GM21447 (cell line): ENCODE results near the gene ATP4B.

Experiments
- ATAC-seq: cut with Tn5 transposase; IDR thresholded peaks from one replicate; pipeline ENCODE4 v1.9.1; 2021; ENCODE audit not compliant: unreplicated experiment

ATP4B gene

GRCh38 chr13:113656831-113657671 is 947 bp downstream of the ATP4B start:
- no peak for ATAC-seq

DNA sequence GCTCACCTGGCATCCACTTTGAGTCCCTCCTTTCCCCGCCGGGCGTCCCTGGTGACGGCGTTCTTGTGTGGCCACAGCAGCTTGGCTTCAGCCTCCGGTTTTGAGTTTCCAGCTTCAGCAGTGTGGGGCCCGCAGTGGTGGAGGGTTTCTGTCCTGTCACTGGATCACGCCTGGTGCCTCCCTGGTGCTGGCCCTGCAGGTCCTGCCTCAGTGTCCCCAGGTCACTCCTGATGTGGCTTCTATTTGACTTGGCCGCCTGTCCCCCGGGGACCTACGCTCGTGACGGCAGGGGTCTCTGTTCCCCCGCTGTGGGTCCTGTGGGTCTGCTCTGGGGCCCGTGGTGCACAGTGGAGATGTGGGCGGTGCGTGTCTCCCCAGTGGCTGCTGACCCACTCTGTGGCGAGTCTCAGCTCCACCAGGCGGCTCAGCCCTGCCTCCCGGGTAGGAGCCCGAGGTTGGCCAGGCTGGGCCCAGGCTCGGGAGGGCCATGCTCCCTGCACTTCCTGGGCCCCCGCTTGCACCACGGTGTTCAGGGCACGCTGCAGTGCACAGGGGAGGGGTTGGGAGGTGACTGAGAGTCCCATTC is 1.9 kb downstream of the ATP4B start:
- no peak for ATAC-seq

- no peak for ATAC-seq
These were observed 2.5 kb downstream of the ATP4B start for GRCh38 chr13:113655346-113656002.

- no peak for ATAC-seq
These were observed 3.2 kb downstream of the ATP4B start for GRCh38 chr13:113654591-113655345.

- ATAC-seq: no peak
These were observed 3.8 kb downstream of the ATP4B start for GRCh38 chr13:113654175-113654560.

- no peak for ATAC-seq
These were observed 4.5 kb downstream of the ATP4B start for GRCh38 chr13:113653264-113654174.

DNA sequence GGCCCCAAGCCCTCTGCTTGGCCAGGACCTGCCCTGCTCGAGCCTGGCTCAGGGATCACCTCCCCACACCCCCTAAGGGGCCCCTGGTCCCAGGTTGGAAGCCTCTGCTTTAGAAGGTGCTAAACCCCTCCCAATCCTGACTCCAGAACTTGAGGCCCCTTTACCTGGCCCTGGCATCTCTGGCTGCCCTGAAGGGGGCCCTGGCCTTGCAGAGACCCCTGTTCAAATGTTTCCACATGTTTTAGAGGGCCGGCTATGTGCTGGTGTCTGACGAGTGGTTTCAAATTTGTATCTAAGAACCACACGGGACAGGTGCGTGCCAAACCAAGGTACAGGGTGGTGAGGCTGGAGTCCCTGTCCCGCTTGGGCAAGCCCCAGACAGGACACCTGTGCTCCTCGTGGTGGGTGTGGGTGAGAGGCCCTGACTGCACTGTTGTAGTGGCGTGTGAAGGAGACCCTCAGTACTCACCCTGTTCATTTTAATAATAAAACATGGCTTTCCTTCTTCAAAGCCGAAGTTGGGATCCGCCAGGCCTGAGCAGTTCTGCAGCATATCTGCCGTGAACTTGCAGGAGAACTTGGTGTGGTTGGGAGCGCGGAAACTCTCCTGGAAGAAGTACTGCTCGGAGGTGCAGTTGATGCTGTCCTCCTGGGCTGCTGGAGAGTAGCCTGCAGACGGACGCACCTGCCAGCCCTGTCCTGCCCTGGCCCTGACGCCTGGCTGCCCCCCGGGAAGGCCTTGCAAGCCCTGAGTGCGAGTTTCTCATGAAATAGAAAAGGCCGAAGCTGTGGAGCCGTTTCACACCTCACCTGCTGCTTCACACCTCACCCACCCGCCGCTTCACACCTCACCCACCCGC is 5.4 kb downstream of the ATP4B start:
- ATAC-seq: no peak

DNA sequence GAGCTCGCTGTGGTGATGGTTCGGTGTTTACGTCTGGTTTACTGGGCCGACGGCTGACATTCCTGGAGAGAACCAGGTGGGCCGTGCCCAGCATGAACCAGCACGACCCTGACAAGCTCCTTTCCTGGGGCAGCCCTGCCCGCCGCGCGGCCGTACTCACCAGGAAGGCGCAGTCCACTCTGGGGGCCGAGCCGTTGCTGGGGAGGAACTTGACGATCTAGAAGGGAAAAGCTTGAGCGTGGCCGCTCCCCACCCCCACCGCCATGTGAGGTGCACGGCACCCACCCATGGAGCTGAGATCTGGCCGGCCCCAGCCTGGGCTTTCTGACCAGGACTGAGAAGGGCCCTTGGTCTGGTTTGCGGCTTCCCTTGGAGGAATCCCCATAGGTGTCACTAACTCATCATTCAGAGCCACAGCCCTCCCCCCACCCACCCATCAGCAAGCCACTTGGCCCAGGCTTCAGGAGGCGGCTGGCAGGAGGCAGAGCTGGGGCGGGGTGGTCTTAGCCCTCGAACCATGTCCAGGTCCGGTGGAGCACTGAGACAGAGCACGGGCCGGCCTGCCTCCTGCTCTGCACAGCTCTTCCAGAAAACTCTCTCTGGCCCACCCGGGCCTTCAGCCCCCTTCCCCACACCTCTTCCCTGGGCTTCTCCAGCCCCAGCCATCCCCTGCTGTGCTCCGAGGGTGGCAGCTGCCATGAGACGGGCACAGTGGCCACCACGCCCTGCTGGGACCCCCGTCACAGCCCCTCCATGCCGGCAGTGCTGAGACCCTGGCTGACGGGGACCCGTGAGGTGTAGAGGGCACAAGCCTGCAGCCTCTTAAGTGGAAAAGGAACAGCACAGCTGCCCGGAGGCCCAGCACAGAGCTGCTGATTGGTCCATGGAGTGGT is 6.2 kb downstream of the ATP4B start:
- no peak for ATAC-seq

DNA sequence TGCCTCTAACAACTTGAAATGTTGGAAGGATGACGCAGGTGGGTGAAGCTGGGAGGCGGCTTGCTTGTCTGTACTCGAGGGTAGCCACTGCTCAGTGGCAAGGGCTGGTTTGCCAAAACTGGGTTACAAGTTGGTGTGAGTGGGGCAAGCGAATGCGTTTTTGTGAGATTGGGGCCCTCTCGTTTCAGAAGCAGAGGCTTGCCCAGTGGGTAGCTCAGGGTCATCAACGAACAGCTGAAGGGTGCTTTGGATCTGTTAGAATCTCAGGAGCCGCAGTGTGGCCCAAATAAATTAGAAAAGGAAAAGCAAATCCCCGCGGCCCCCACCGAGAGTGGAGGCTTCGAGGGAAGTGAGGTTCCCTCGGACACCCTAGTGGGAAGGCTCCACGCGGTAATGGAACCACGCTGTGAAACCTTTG is 7.3 kb downstream of the ATP4B start:
- ATAC-seq: no peak

GRCh38 chr13:113650275-113650674 is 7.7 kb downstream of the ATP4B start:
- ATAC-seq: no peak

- no peak for ATAC-seq
These were observed 8.8 kb downstream of the ATP4B start for GRCh38 chr13:113649212-113649611.

- no peak for ATAC-seq
These were observed 9.8 kb downstream of the ATP4B start for GRCh38 chr13:113648216-113648610.

GRCh38 chr13:113647351-113648215 is 10.4 kb downstream of the ATP4B start:
- no peak for ATAC-seq

DNA sequence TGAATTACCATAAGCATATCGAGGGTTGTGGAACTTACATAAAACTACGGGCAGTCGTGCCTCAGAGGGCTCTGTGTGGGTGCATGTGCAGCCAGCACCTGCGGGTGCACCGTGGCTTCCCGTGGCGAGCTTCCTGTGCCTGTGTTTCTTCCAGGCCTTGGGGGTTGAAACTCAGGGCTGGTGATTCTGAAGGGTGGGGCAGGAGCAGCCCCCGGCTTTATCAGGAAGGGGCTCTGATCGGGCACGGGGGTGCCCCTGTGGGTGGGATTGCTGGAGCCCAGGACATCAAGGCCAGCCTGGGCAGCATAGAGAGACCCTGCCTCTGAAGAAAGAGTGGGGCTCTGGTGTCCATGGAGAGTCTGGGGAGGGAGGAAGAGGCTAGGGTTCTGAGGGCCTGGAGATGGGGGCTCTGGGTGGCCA is 11.1 kb downstream of the ATP4B start:
- no peak for ATAC-seq

GRCh38 chr13:113646376-113646775 is 11.6 kb downstream of the ATP4B start:
- no peak for ATAC-seq

- no peak for ATAC-seq
These were observed 12.7 kb downstream of the ATP4B start for GRCh38 chr13:113645329-113645728.

DNA sequence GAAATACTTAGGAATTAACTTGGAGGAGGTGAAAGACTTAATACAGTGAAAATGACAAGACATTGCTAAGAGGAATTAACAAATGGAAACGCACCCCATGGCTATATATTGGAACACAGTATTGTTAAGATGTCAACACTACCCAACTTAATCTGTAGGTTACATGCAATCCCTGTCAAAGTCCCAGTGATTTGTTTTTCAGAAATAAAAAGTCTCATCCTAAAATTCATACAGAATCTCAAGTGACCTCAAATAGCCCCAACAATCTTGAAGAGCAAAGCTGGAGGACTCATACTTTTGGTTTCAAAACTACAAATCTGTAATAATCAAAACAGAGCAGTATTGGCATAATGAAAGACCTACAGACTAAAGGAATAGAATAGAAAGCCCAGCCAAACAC is 13.2 kb downstream of the ATP4B start:
- ATAC-seq: no peak
